CD4-positive, alpha-beta T cell (primary cell): ENCODE results near the gene ACTA2. TPM values are rescaled to one million over a fixed set of nuclear protein-coding genes. Genes with fewer than 3 reads are reported as not detected.

Experiments
- ATAC-seq: fragments of 200-7000 bp; cut with Tn5 transposase; one replicate; pipeline ENCODE4 v1.10.0; 2022; ENCODE audit warnings: mild to moderate bottlenecking; ENCODE audit not compliant: poor library complexity
- CTCF ChIA-PET: fragments of 350-600 bp; sonication (Branson Sonifier 250); formaldehyde crosslinking; loops from one replicate; lab custom pipeline; 2021; ENCODE audit warnings: antibody characterized with exemption, inconsistent platforms; lab: Charles Lee
- POLR2A ChIA-PET: fragments of 350-600 bp; sonication (Branson Sonifier 250); formaldehyde crosslinking; loops from one replicate; lab custom pipeline; 2021; ENCODE audit warnings: antibody characterized with exemption, inconsistent platforms; lab: Charles Lee
- DNase-seq, 14 experiments: peaks; one replicate each; pipeline ENCODE4 v3.0.0-alpha.2; 2013 to 2020; ENCODE audit warnings: mixed read lengths in 2 of 14
- H3K27ac ChIP-seq, 2 donors: one replicate each; pipeline versions ENCODE4 v1.5.1 to v1.7.0; 2013; ENCODE audit warnings: low read length in 2 of 2, low read depth in 1 of 2, mild to moderate bottlenecking in 1 of 2
- H3K27me3 ChIP-seq, 2 experiments: 1 replicate in 1 of 2; 2 replicates in 1 of 2; pipeline versions ENCODE4 v1.6.1 to v1.7.0; 2013; ENCODE audit warnings: low read length in 2 of 2, control low read depth in 1 of 2, mild to moderate bottlenecking in 1 of 2, moderate library complexity in 1 of 2; ENCODE audit not compliant: insufficient read depth in 2 of 2, control insufficient read depth in 1 of 2
- H3K36me3 ChIP-seq: one replicate; pipeline ENCODE4 v1.6.1; 2013; ENCODE audit warnings: low read length, control low read depth; ENCODE audit not compliant: insufficient read depth
- H3K4me1 ChIP-seq: one replicate; pipeline ENCODE4 v1.6.1; 2013; ENCODE audit warnings: low read length, control low read depth; ENCODE audit not compliant: insufficient read depth
- H3K4me3 ChIP-seq: one replicate; pipeline ENCODE4 v1.5.1; 2013; ENCODE audit warnings: mild to moderate bottlenecking, low read length, moderate library complexity
- H3K9me3 ChIP-seq, 2 experiments: 1 replicate in 1 of 2; 2 replicates in 1 of 2; pipeline versions ENCODE4 v1.6.1 to v1.7.0; 2013; ENCODE audit warnings: low read length in 2 of 2, mild to moderate bottlenecking in 2 of 2, control low read depth in 1 of 2, moderate library complexity in 1 of 2; ENCODE audit not compliant: control insufficient read depth in 1 of 2, insufficient read depth in 1 of 2
- H3K27ac Mint-ChIP-seq: one replicate; pipeline ENCODE4 v1.8.0; 2020; ENCODE audit warnings: mixed read lengths
- H3K27me3 Mint-ChIP-seq: one replicate; pipeline ENCODE4 v1.8.0; 2021; ENCODE audit warnings: mixed read lengths
- H3K36me3 Mint-ChIP-seq: one replicate; pipeline ENCODE4 v1.8.0; 2021; ENCODE audit warnings: low read depth, mixed read lengths
- H3K4me1 Mint-ChIP-seq: one replicate; pipeline ENCODE4 v1.8.0; 2021; ENCODE audit warnings: low read depth, mixed read lengths
- H3K4me3 Mint-ChIP-seq: one replicate; pipeline ENCODE4 v1.8.0; 2020; ENCODE audit warnings: mild to moderate bottlenecking, mixed read lengths
- H3K9me3 Mint-ChIP-seq: one replicate; pipeline ENCODE4 v1.8.0; 2020; ENCODE audit warnings: mixed read lengths
- intact Hi-C, 2 experiments: fragments of 100-400 bp; cut with DNase I in 1 of 2; cut with micrococcal nuclease in 1 of 2; formaldehyde crosslinking; loops; one replicate each; pipeline versions ENCODE4 v1.15.1 to v1.9.0; 2023 to 2025; cut with DNase I, micrococcal nuclease
- total RNA-seq, 174 experiments: library from RNA in 2 of 174; stranded (reverse) in 2 of 174; gene quantifications; one replicate each; pipeline ENCODE4 v1.2.3 and lab custom pipeline; 2021 to 2026
- TF ChIP-seq, protein P1 (sequence below): fragments of 200-600 bp; IDR thresholded peaks from one replicate; pipeline ENCODE4 v1.8.0; 2022; ENCODE audit warnings: antibody characterized with exemption, mild to moderate bottlenecking

ACTA2 gene
- total RNA-seq, 2 experiments from 2014 or later: 1.8 to 2.1 TPM

DNA sequence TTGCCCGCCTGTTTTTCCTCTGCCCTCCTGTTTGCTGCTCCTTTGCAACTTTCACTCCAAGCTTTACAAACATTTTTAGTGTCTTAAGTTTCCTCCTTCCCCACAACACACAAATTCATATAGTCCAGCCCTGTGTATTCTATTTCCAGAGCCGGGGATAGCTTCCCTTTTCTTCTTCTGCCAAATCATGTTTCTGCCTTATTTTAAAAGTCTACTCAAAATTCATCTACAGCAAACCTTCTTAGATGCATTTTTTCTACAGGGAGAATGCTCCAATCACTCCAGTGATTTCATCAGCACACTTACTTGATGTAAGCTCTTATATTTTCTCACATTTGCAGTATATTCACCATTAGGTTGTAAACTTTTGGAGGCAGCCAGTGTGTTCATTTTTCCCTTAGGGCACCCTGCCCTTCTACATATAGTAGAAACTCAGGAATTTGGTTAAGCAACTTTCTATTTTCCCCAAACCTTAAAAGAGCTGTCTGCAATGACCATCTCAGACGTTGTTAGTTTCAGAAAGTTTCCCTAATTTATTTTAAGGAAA lies 12.4 kb upstream of the ACTA2 start:
- Mint-ChIP-seq H3K4me1 (peaks cover 32% of the 10 kb centered on the region), H3K36me3 (no peaks in the 10 kb centered on the region), H3K27me3 (no peaks in the 10 kb centered on the region), H3K27ac (no peak overlapping the region), H3K9me3 (no peaks in the 10 kb centered on the region), H3K4me3 (no peak overlapping the region)
- Histone ChIP-seq H3K36me3 (no peaks in the 10 kb centered on the region), H3K9me3 (no peaks in the 10 kb centered on the region), H3K27ac (no peak overlapping the region), H3K27me3 (no peaks in the 10 kb centered on the region), H3K4me3 (no peak overlapping the region), H3K4me1 (peaks cover 7% of the 10 kb centered on the region)
- TF ChIP-seq, protein P1, sequence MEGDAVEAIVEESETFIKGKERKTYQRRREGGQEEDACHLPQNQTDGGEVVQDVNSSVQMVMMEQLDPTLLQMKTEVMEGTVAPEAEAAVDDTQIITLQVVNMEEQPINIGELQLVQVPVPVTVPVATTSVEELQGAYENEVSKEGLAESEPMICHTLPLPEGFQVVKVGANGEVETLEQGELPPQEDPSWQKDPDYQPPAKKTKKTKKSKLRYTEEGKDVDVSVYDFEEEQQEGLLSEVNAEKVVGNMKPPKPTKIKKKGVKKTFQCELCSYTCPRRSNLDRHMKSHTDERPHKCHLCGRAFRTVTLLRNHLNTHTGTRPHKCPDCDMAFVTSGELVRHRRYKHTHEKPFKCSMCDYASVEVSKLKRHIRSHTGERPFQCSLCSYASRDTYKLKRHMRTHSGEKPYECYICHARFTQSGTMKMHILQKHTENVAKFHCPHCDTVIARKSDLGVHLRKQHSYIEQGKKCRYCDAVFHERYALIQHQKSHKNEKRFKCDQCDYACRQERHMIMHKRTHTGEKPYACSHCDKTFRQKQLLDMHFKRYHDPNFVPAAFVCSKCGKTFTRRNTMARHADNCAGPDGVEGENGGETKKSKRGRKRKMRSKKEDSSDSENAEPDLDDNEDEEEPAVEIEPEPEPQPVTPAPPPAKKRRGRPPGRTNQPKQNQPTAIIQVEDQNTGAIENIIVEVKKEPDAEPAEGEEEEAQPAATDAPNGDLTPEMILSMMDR: no peak
- DNase-seq (no peak), ATAC-seq (no peak)
- POLR2A ChIA-PET: interaction anchor here (0.8 kb wide), 1 partner anchor 10 kb away, joined by 3 read pairs; no protein-coding TSS in a partner anchor
- intact Hi-C loops: loop anchor here in 1 of 2 experiments (5.0 kb wide), 1 partner anchor 42 kb away; no protein-coding TSS in a partner anchor
- CTCF ChIA-PET: interaction anchor here (1.2 kb wide), 1 partner anchor 30 kb away, joined by 4 read pairs; no protein-coding TSS in a partner anchor

DNA sequence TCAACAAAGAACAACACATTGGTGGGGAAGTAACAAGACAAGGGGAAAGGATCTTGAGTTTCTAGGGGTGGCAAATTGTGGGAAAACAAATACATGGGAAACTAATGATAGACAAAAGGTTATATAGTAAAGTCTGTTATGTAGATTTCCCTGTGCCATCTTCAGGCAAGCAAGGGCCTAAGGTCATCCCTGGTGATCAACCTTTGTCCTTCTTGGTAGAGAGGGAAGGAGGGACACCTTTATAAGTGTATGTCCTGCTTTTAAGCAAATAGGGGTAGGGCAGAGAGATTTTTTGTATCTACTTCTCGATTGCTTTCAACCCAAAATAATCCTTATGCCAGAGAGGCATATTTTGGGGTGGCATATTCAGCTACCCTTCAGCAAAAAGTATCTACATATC lies 11.8 kb upstream of the ACTA2 start:
- TF ChIP-seq, protein P1: no peak
- no peak overlapping the region for H3K27ac ChIP-seq
- no peak overlapping the region for H3K4me3 Mint-ChIP-seq
- ATAC-seq (no peak), DNase-seq (no peak)
- H3K36me3 Mint-ChIP-seq: no peaks in the 10 kb centered on the region
- no peaks in the 10 kb centered on the region for H3K27me3 ChIP-seq
- no peaks in the 10 kb centered on the region for H3K27me3 Mint-ChIP-seq
- H3K27ac Mint-ChIP-seq: no peak overlapping the region
- H3K36me3 ChIP-seq: no peaks in the 10 kb centered on the region
- intact Hi-C loops: loop anchor here in 1 of 2 experiments (5.0 kb wide), 1 partner anchor 43 kb away; no protein-coding TSS in a partner anchor
- H3K4me3 ChIP-seq: no peak overlapping the region
- no peaks in the 10 kb centered on the region for H3K9me3 ChIP-seq
- ChIA-PET CTCF (interaction anchor here (1.2 kb wide), 1 partner anchor 30 kb away, joined by 4 read pairs; no protein-coding TSS in a partner anchor), POLR2A (interaction anchor here (0.8 kb wide), 1 partner anchor 11 kb away, joined by 3 read pairs; no protein-coding TSS in a partner anchor)
- no peaks in the 10 kb centered on the region for H3K9me3 Mint-ChIP-seq
- H3K4me1 ChIP-seq: peaks cover 7% of the 10 kb centered on the region
- H3K4me1 Mint-ChIP-seq: peaks cover 32% of the 10 kb centered on the region

DNA sequence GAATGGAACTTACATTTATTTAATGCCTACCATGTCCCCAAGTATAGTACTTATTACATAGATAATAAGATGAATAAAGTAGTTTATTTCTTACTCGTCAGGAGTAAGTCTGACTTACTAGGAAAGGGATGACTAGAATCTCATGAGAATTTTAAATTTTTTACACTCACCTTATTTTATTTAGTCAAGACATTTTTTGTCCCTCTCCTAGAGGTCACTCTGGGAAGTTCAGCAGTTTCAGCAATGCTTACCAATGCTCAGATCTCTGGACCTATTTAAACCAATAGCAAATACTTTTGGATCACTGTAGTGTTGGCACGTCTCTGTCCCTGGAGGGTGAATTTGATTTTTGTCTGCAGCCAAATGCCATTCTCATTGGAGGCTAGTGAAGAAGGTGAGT lies 10.7 kb upstream of the ACTA2 start:
- Mint-ChIP-seq H3K9me3 (no peaks in the 10 kb centered on the region), H3K4me1 (peaks cover 32% of the 10 kb centered on the region), H3K27ac (no peak overlapping the region), H3K36me3 (no peaks in the 10 kb centered on the region), H3K27me3 (no peaks in the 10 kb centered on the region), H3K4me3 (no peak overlapping the region)
- Histone ChIP-seq H3K4me3 (no peak overlapping the region), H3K9me3 (no peaks in the 10 kb centered on the region), H3K36me3 (no peaks in the 10 kb centered on the region), H3K27me3 (no peaks in the 10 kb centered on the region), H3K4me1 (peaks cover 7% of the 10 kb centered on the region), H3K27ac (no peak overlapping the region)
- ChIA-PET CTCF (interaction anchor here (1.9 kb wide), 1 partner anchor 10 kb away, joined by 4 read pairs; no protein-coding TSS in a partner anchor), POLR2A (no interaction called here)
- intact Hi-C loops: loop anchor here in 1 of 2 experiments (5.0 kb wide), 1 partner anchor 44 kb away; no protein-coding TSS in a partner anchor
- ATAC-seq: no peak
- DNase-seq: no peak
- TF ChIP-seq, protein P1: no peak
